ENCODE measurements around the gene PABPC3.

The PABPC3 gene

DNA sequence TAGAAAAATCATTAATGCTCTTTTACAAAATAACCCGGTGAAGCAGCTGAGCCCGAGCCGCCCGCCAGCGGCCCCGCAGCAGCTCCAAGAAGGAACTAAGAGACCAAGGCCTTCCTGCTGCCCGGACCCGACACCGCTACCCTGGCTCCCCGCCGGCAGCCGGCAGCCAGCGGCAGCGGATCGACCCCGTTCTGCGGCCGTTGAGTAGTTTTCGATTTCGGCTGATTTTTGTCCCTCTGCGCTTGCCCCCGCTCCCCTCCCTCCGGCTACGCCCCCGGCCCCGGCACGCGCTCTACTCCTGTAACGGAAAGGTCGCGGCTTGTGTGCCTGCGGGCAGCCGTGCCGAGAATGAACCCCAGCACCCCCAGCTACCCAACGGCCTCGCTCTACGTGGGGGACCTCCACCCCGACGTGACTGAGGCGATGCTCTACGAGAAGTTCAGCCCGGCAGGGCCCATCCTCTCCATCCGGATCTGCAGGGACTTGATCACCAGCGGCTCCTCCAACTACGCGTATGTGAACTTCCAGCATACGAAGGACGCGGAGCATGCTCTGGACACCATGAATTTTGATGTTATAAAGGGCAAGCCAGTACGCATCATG, at the start of gene PABPC3:
Gene PABPC3, plus strand, starts transcription at position 286 of the 603 bp plus-strand sequence. Its CDS starts 63 bp downstream, at position 349.
- peak; percentile 45 for DNase-seq

DNA sequence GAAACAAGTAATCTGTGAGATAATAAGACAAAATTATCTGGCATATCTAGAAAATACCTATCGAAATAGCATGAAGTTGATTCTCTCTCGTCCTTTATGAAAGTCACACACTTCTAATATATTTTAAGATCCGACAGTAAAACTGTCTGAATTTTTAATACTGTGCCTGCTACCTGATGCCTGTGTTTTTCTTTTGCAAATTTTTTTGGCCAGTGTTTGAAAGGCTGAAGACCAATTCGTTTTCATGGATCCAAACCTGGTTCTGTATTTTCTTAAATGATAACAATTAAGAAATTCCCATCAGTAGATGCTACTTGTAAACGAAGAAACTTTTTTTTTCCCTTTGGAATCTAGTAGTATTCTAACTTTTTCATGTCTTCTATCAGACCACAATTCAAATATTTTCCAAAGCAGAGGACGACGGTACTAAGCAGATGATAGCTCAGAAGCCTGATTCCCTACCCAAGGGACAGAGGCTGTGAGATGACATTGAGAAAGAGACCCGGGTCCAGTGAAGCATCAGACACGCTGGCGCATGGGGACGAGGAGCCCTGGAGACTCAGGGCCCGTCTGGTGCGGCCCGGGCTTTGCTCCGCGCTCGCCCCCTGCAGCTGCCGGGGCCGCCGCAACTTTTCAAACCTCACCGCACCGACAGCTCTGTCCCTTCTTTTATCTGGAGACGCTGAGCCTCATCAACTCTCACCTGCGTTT, 49.5 kb upstream of the PABPC3 start:
- no peak for DNase-seq

DNA sequence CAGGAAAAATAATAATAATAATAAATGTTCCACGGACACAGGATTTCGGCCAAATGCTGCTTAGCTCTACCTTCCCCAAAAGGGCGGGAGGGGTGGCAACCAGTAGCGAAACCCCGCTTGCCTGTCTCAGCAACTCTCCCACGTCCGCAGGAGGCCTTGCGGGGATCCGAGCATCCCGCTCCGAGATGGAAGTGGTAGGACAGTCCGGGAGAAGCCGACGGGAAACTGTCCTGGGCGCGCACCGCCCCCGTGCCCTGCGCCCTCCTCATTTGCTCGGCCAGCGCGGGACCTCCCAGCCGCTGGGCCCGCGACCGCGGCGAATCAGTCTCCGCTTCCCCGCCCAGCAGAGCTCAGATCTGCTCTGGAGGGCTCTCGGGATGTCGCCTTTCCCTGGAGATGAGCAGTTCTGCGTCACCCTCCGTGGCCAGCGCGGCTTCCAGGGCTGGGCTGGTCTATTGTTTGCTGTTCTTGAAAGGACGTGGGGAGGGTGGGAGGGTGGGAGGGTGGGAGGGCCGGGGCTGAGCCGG, 48.9 kb upstream of the PABPC3 start:
- DNase-seq, result peak; percentile 38

DNA sequence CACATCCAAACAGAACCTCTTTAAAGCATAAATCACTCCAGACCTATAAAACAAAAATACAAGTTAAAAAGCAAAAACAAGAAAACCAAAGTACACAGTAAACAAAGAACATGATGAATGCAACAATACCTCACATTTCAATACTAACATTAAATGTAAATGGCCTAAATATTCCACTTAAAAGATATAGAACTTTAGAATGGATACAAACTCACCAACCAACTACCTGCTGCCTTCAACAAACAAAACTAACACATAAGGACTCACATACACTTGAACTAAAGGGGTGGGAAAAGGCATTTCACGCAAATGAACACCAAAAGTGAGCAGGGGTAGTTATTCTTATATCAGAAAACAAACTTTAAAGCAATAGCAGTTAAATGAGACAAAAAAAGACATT, 44.9 kb upstream of the PABPC3 start:
- DNase-seq, result no peak

DNA sequence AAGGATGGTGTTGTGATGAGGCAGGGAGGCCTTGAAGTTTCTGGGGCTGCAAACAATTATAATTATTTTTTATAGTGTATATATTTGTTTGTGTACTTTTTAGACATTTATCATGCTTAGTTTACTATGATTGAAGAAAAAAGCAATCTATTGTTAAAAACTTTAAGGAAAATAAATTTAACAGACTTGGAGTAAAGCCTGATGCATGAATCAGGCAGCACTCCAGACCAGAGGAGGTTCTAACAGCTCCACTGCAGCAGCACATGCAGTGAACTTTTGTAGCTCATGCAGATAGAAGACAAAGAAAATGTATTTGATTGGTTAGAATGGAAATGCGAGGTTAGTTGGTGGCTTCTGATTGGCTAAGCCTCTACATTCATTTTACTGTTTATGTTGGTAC, 36.8 kb upstream of the PABPC3 start:
- no peak for DNase-seq

DNA sequence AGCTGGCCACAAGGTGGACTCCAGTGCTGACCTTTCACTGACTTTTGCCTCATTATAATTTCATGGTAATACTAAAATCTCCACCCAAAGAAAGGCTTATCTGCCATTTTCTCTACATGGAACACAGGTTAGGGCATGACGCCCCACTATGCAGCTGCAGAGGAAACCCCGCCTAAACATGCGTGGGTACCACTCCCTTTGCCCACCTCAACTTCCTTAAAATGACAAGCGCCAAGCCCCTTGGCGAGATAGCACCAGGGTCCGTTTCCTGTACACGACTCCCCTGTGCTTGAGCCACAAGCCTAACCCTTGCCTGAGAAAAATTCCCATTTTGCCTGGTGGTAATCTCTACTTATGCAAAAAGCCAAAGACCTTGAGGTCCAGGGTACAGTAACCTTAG, 36.0 kb upstream of the PABPC3 start:
- no peak for DNase-seq

DNA sequence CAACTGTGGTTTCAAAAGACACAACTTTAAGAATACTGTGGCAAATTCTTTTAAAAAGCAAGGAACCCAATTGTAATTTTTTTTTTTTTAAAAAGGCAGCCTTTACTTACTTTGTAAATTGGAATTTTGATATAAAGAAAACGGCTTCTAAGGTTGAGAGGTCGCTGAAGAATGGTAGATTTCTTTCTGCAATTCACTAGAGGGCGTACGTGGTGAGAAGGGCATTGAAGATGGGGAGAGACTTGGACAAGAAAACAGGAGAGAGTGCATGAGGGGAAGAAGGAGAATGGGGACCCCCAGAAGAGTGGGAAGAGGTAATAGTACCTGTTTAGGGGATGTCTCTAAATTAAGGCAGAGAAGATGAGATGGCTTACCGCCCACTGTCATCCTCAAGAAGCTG, 33.5 kb upstream of the PABPC3 start:
- no peak for DNase-seq

DNA sequence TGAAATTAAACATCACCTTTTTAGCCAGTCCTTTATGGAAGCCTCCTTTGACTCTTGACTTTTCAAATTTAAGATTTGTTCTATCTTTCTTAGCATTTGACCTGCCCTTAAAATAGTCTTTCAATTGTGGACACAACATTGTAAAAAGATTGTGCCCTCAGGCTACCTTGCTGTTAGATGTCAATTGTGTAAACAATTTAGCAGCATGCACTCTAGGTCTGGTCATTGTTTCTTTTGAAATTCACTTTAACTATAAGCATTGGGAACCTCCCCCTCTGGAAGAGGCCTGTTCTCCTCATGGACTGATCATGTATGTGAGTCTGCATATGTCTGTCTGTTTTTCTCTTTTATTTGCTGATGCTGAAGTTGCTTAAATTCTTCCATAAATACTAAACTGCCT, 31.5 kb upstream of the PABPC3 start:
- DNase-seq, result no peak

DNA sequence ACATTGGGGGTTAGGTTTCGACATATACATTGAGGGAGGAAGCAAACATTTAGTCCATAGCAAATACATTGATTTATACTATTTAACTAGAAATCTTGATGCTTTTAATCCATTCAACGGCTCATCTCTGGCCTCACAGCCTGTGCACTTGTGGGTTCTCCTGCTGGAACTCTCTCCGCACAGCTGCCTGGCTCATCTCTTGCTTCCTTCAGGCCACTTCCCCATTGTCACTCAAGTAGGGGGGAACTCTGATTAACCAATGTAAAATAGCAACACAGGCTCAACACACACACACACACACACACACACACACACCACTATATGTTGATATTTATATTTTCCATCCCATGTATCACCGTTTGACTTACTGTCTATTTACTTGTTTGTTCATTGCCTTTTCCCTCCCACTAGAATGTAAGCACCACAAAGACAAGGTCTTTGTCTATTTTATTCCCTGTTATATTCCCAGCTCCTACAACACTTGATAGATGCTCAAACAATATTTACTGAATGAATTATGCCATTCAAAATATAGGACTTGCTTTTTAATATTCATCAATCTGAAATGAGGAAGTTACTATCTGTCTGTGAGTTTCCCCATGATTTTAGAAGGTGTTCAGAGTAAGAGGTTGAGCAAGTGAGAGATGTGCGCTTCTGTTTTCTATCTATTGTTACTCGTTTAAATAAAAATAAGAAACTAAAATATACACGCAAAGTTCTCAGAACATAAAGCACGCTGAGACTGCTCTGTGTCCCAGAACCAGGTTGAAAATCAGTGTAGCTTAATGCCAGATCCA, 29.8 kb upstream of the PABPC3 start:
- no peak for DNase-seq

DNA sequence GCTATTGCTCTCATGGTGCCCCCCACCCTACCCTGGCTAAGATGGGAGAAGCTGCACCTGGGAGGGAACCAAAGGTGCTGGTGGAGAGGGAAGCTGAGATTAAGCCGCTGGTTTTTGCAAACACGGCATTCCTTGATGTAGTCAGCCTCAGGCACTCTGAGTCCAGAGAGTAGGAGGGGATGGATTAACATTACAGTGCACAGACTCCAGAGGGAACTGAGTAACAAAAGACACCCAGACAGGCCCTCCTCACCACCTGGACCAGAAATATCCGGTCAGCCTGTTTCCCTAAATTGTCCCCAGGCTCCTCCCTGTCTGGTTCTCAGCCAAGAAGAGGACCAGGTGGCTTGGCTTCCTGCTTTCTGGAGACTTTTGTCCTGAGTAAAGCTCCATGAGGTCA, 28.9 kb upstream of the PABPC3 start:
- no peak for DNase-seq

DNA sequence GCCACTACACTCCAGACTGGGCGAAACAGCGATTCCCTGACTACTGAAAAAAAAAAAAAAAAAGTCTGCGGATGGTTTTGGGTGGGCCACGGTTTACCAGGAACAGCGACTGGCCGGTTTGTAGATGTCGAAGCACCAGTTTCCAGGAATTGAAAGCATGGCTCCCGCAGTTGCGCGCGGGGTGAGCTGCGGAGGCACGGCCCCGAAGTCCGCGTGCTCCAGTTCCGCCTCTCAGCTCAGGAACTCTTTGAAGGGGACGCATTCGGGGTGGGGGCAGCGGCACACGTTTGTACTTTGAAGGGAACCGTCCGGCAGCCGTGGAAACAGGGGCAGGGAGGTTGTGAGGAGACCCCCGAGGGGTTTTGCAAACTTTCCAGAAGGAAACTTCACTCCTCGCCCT, 27.1 kb upstream of the PABPC3 start:
- no peak for DNase-seq

DNA sequence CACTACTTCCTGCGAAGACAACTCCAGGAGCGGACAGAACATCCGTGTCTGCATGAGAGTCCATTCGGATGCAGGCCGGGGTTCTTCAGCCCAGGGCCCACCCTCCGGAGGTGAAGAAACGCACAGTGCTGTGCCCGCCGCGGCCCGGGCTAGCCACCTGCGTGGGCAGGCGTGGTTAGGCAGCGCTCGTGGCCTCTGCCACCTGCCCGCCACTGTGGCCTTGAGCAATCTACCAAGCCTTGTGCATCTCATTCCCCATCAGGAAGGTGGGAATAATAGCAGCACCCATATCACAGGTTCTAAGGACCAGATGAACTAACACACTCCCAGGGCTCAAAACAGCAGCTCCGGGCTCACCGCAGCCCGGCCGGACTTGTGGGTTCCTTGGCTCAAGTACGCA, 26.7 kb upstream of the PABPC3 start:
- no peak for DNase-seq

DNA sequence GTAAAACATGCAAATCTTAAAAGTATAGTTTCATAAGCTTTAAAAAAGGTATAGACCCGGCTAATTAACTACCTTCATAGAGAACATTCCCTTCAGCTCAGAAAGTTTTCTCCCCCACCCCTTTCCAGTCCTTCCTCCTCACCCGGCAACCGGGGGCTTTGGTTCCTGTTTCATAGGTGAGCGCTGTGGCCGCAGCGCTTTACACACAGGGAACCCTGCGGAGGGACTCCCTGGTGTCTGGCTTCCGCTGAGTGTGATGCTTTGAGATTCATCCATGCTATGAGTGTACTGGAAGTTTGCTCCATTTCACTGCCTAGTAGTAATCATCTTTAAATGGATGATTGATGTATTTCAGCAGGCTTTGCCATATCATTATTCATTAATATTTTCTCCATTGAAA, 26.0 kb upstream of the PABPC3 start:
- no peak for DNase-seq

DNA sequence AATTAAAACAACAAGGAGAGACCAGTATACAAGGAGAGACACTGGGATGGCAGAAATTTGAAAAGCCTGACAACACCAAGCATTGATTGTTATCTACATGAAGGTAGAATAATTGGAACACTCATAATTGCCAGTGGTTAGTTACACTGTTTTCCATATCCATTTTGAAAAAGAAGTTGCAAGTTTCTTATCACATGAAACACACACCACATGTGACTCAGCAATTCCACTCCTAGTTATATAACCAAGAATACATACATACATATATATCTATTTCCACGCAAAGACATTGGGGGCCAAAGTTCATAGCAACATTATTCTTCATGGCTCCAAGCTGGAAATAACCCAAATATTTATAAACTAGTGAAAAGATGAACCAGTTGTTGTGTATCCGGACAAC, 15.2 kb upstream of the PABPC3 start:
- DNase-seq, result no peak

DNA sequence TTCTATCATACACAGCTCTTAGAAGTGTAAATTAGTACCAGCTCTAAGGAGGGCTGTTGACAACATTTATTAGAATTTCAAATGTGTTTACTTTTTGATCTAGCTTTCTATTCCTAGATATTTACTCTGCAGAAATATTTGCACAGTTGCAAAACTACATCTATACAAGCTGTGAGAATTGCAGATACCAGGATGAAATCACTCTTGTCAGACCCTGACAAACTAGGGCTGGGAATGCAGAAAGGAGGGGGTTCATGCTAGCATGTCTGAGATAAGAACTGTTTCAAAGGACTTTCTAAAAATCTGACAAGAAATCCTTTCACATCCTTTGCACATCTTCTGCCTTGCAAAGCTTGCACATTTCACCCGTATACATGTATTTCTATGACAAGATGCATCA, 11.8 kb upstream of the PABPC3 start:
- no peak for DNase-seq

DNA sequence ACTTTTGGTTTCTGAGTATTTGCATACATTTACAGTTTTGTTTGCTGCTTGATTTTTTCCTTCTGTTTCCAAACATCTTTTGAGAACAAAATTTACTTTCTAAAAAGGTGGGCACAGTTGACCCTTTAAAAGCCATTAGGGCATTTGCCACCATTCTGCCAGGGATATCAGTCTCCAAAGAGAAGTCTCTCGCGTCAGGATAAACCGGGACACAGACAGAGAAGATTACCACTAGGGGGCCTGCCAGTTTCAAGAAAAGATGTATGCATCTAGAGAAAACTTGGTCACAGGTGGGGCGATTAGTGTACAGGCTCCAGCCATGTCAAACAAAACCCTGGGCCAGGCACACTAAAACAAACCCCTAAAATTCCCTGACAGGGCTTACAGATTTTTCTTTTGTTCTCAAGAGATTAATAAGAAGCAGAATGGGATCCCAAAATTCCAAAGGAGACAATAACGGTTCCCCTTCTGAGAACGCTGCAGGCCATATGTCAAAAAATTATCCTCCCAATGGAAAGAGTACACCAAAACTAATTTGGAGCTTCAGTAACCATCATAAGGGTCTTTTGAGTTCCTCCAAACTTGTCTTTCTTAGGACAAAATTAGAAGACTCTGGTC, 10.7 kb upstream of the PABPC3 start:
- DNase-seq, result no peak

DNA sequence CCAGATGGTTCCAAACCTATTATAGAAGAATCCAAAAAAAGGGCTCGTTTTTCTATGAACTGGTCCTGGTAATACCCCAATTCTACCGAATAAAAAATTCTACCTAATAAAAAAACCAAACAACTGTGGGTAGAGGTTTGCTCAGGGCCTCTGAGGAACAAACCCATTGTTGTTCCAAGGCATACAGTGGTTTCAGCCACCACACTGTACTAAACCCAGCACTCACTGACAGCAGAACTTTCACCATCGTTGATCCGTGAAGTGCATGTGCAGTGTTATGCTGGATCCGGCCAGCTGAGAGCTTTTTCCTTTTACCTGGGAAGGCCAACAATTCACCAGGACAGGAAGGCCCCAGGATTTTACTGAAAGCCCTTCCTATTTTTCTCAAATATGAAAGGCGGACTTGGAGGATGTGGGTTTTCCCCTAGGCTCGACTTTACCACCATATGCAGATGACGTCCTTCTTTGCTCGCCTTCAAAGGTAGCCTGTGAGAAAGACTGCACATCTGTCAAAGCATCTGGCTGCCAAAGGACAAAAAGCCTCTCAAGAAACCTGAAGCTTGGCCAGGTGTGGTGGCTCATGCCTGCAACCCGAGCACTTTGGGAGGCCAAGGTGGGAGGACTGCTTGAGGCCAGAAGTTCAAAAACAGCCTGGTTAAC, 7.2 kb upstream of the PABPC3 start:
- no peak for DNase-seq

DNA sequence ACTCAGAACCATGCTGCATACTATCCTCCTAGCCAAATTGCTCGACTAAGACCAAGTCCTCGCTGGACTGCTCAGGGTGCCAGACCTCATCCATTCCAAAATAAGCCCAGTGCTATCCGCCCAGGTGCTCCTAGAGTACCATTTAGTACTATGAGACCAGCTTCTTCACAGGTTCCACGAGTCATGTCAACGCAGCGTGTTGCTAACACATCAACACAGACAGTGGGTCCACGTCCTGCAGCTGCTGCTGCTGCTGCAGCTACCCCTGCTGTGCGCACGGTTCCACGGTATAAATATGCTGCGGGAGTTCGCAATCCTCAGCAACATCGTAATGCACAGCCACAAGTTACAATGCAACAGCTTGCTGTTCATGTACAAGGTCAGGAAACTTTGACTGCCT, 1.5 kb downstream of the PABPC3 start:
- DNase-seq, result no peak

DNA sequence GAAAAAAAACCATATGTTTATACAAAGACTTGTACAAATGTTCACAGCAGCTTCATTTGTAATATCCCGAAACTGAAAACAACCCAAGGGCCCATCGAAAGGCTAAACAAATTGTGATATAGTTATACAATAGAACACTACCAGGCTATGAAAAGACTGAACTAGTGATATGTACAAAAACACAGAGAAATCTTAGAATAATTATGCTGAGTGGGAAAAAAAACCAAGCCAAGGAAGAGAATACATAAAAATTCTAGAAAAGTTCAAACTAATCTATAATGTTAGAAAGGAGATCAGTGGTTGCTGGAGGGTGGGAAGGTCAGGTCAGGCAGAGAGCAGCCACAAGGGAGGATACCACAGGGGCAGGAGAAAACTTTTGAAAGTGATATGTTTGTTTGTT, 7.8 kb downstream of the PABPC3 start:
- no peak for DNase-seq

DNA sequence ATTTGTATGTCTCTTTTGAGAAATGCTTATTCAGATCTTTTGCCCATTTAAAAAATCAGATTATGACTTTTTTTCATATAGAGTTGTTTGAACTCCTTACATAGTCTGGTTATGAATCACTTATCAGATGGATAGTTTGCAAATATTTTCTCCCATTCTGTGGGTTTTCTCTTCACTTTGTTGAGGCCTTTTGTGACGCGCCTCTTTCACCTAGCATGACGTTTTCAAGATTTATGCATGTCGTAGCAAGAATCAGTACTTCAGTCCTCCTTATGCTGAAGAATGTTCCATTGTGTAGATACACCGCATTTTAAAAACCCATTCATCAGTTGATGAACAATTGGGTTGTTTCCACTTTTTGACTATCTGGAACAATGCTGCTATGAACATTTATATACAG, 13.4 kb downstream of the PABPC3 start:
- DNase-seq, result no peak

DNA sequence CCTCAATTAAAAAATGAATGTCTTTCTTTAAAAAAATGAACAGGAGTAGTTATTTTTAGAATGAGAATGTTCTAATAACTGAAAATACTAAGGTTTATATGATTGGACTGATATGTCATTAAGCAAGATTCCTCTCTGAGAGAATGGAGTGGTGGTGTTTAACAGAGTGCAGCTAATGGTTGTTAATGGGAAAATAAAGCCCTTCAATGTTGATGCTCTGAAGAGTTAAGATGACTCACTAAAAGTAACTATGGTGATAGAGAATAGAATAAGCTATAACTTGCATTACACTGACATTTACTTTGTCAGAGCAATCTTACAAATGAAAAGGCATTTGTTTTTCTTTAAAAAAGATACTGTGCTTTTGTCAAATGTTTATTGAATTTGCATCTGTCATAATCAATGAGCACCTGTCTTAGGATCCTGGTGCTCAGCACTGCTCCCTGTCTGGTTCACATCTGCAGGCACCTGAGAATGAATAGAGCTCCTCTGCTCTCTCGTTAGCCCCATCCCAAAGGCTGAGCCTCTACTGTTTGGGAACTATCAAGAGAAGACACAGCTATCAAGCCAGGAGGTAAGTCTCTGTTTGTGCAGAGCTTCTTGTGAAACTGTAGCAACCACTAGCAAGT, 15.1 kb downstream of the PABPC3 start:
- DNase-seq, result no peak

DNA sequence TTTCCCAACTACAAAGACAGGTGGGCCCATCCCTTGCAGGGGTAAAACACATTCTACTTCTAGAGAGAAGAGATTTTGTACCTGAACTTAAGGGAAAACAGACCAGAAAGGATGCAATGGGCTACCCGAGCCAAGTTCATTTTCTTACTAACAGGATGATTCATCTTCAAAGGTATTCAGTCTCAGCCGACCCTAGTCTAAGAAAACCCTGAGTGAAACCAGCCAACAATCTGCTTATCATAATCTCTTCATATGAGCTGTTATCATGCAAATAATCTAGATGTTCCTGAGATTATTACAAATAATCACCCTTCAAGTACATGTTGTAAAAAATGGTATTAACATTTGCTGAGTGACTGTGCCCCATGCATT, 15.6 kb downstream of the PABPC3 start:
- DNase-seq, result no peak

Measured in left hindlimb (tissue), 1 donor.